H9 (cell line): ENCODE measurements around the gene AKAP3. TPM values are rescaled to one million over a fixed set of nuclear protein-coding genes. Genes with fewer than 3 reads are reported as not detected.

Experiments
- DNase-seq: peaks from one replicate; pipeline ENCODE4 v3.0.0-alpha.2; 2017
- H2AFZ ChIP-seq: one replicate; pipeline ENCODE4 v1.6.1; 2013; ENCODE audit warnings: mild to moderate bottlenecking, low read length, control low read depth, moderate library complexity
- H2AK5ac ChIP-seq: 2 replicates; pipeline ENCODE4 v1.6.1; 2013; ENCODE audit warnings: low read length, control low read depth, mixed read lengths; ENCODE audit not compliant: insufficient read length
- H2BK120ac ChIP-seq: one replicate; pipeline ENCODE4 v1.6.1; 2013; ENCODE audit warnings: low read depth, mild to moderate bottlenecking, low read length, control low read depth, inconsistent platforms; ENCODE audit not compliant: poor library complexity, severe bottlenecking
- H2BK12ac ChIP-seq: 2 replicates; pipeline ENCODE4 v1.6.1; 2013; ENCODE audit warnings: low read length, control low read depth, mixed read lengths, low read depth; ENCODE audit not compliant: insufficient read length
- H2BK15ac ChIP-seq: 2 replicates; pipeline ENCODE4 v1.6.1; 2013; ENCODE audit warnings: low read depth, low read length, control low read depth
- H2BK20ac ChIP-seq: one replicate; pipeline ENCODE4 v1.6.1; 2013; ENCODE audit warnings: low read depth, mild to moderate bottlenecking, low read length, control low read depth, inconsistent platforms; ENCODE audit not compliant: poor library complexity, severe bottlenecking
- H2BK5ac ChIP-seq: 2 replicates; pipeline ENCODE4 v1.6.1; 2013; ENCODE audit warnings: low read length, control low read depth, mixed read lengths; ENCODE audit not compliant: insufficient read length
- H3K14ac ChIP-seq: 2 replicates; pipeline ENCODE4 v1.6.1; 2013; ENCODE audit warnings: low read length, control low read depth; ENCODE audit not compliant: insufficient read depth
- H3K18ac ChIP-seq: 2 replicates; pipeline ENCODE4 v1.6.1; 2013; ENCODE audit warnings: low read depth, mild to moderate bottlenecking, mixed read lengths, low read length, control low read depth; ENCODE audit not compliant: insufficient read length
- H3K23ac ChIP-seq: 2 replicates; pipeline ENCODE4 v1.6.1; 2013; ENCODE audit warnings: low read length, control low read depth, mixed read lengths, low read depth; ENCODE audit not compliant: insufficient read length
- H3K23me2 ChIP-seq: 2 replicates; pipeline ENCODE4 v1.6.1; 2013; ENCODE audit warnings: low read depth, mild to moderate bottlenecking, mixed read lengths, low read length, control low read depth; ENCODE audit not compliant: insufficient read length, poor library complexity, severe bottlenecking
- H3K27ac ChIP-seq: 2 replicates; pipeline ENCODE4 v1.5.1; 2013; ENCODE audit warnings: low read length, control low read depth, mixed read lengths, low read depth; ENCODE audit not compliant: insufficient read length
- H3K27me3 ChIP-seq: 2 replicates; pipeline ENCODE4 v1.6.1; 2013; ENCODE audit warnings: low read length, control low read depth, inconsistent platforms; ENCODE audit not compliant: insufficient read depth
- H3K4ac ChIP-seq: 2 replicates; pipeline ENCODE4 v1.6.1; 2013; ENCODE audit warnings: low read depth, mild to moderate bottlenecking, control low read depth, inconsistent platforms, low read length, moderate library complexity
- H3K4me1 ChIP-seq: 2 replicates; pipeline ENCODE4 v1.6.1; 2013; ENCODE audit warnings: low read length, control low read depth, inconsistent platforms; ENCODE audit not compliant: insufficient read depth
- H3K4me2 ChIP-seq: 2 replicates; pipeline ENCODE4 v1.6.1; 2013; ENCODE audit warnings: low read length, control low read depth, mixed read lengths; ENCODE audit not compliant: insufficient read length, insufficient read depth
- H3K56ac ChIP-seq: 2 replicates; pipeline ENCODE4 v1.6.1; 2013; ENCODE audit warnings: low read depth, mild to moderate bottlenecking, mixed read lengths, low read length, control low read depth; ENCODE audit not compliant: insufficient read length
- H3K79me1 ChIP-seq: 2 replicates; pipeline ENCODE4 v1.6.1; 2013; ENCODE audit warnings: low read depth, mild to moderate bottlenecking, moderate library complexity, low read length, control low read depth, inconsistent platforms; ENCODE audit not compliant: insufficient read depth, poor library complexity, severe bottlenecking
- H3K79me2 ChIP-seq: 2 replicates; pipeline ENCODE4 v1.6.1; 2013; ENCODE audit warnings: low read length, control low read depth, inconsistent platforms; ENCODE audit not compliant: insufficient read depth
- H3K9ac ChIP-seq: 2 replicates; pipeline ENCODE4 v1.6.1; 2013; ENCODE audit warnings: low read length, control low read depth, mixed read lengths; ENCODE audit not compliant: insufficient read length; ENCODE audit errors: extremely low read depth
- H3K9me3 ChIP-seq: one replicate; pipeline ENCODE4 v1.6.1; 2013; ENCODE audit warnings: low read depth, low read length, inconsistent platforms; ENCODE audit not compliant: control insufficient read depth
- H3T11ph ChIP-seq: one replicate; pipeline ENCODE4 v1.6.1; 2013; ENCODE audit warnings: mild to moderate bottlenecking, low read length, control low read depth, inconsistent platforms
- H4K20me1 ChIP-seq: one replicate; pipeline ENCODE4 v1.6.1; 2013; ENCODE audit not compliant: control insufficient read depth, insufficient read length, insufficient read depth
- H4K5ac ChIP-seq: 2 replicates; pipeline ENCODE4 v1.6.1; 2013; ENCODE audit warnings: low read depth, mild to moderate bottlenecking, mixed read lengths, low read length, control low read depth; ENCODE audit not compliant: insufficient read length
- H4K8ac ChIP-seq: replicated peaks from 2 replicates; pipeline ENCODE4 v1.6.1; 2013; ENCODE audit warnings: low read length, control low read depth, mixed read lengths, low read depth; ENCODE audit not compliant: insufficient read length
- H4K91ac ChIP-seq: 2 replicates; pipeline ENCODE4 v1.6.1; 2013; ENCODE audit warnings: low read depth, mild to moderate bottlenecking, moderate library complexity, mixed read lengths, low read length, control low read depth; ENCODE audit not compliant: insufficient read length
- H3K27ac Mint-ChIP-seq, 3 experiments: 2 replicates in 2 of 3; 3 replicates in 1 of 3; pipeline ENCODE4 v1.8.0; 2020 to 2021; ENCODE audit warnings: mixed read lengths in 3 of 3, mild to moderate bottlenecking in 1 of 3, moderate library complexity in 1 of 3
- H3K27me3 Mint-ChIP-seq: 2 replicates; pipeline ENCODE4 v1.8.0; 2021; ENCODE audit warnings: low read depth, mild to moderate bottlenecking, moderate library complexity, mixed read lengths
- H3K36me3 Mint-ChIP-seq, 3 experiments: 2 replicates in 2 of 3; 3 replicates in 1 of 3; pipeline ENCODE4 v1.8.0; 2020 to 2021; ENCODE audit warnings: low read depth in 3 of 3, mixed read lengths in 3 of 3; ENCODE audit not compliant: insufficient read depth in 1 of 3
- H3K4me1 Mint-ChIP-seq, 2 experiments: 2 replicates each; pipeline ENCODE4 v1.8.0; 2020; ENCODE audit warnings: mixed read lengths in 2 of 2
- H3K4me3 Mint-ChIP-seq, 2 experiments: 2 replicates in 1 of 2; 3 replicates in 1 of 2; pipeline ENCODE4 v1.8.0; 2020 to 2021; ENCODE audit warnings: mild to moderate bottlenecking in 2 of 2, mixed read lengths in 2 of 2, moderate library complexity in 1 of 2
- H3K9me3 Mint-ChIP-seq, 2 experiments: 2 replicates in 1 of 2; 3 replicates in 1 of 2; pipeline ENCODE4 v1.8.0; 2020; ENCODE audit warnings: mild to moderate bottlenecking in 2 of 2, mixed read lengths in 2 of 2, moderate library complexity in 1 of 2
- WGBS: extraction: QIAGEN DNeasy Blood & Tissue Kit; methylation state at CpG from one replicate; pipeline ENCODE4 v1.1.7; 2013; ENCODE audit warnings: missing lambda C conversion rate, low lambda C conversion rate, mixed read lengths; ENCODE audit not compliant: insufficient read length; ENCODE audit errors: extremely low coverage; 5-methylcytosine and 5-hydroxymethylcytosine counted together
- total RNA-seq: library from RNA; stranded (reverse); gene quantifications from 2 replicates; pipeline ENCODE4 v1.2.1, GENCODE V29; 2021
- TF ChIP-seq, protein P1 (sequence below): fragments of 200-600 bp; sonication (generic); conservative IDR thresholded peaks from 3 replicates; pipeline ENCODE4 v1.8.0; 2021; ENCODE audit warnings: antibody characterized with exemption, mild to moderate bottlenecking

The AKAP3 gene
- total RNA-seq, 1 experiment from 2014 or later: 1.3 TPM

DNA sequence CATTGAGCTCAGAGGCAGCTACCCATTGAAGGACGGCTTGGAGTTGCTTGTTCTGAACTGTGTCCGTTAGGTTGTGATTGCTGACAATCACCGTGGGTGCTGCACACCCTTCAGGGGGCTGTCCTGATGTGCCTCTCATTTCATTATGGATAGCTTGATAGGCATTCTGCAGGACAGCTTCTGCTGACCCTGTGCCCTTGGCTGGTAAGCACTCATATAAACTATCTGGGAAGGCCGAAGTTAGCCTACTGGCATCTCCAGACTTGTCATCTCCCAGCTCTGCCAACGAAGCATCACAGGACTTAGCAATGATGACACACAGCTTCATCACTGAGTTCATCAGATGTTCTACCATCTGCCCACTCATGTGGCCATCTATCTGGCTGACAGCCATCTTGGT, 22.3 kb downstream of the AKAP3 start:
- H3K36me3 Mint-ChIP-seq: peaks cover 0 to 6% (median 0%) of the 10 kb centered on the region in 3 experiments; a peak in 5 of 7 replicates
- H3K23ac ChIP-seq: no peak overlapping the region
- H3K4ac ChIP-seq: no peak overlapping the region
- H3K9me3 ChIP-seq: no peaks in the 10 kb centered on the region
- no peaks in the 10 kb centered on the region for H4K20me1 ChIP-seq
- H3K79me1 ChIP-seq: no peaks in the 10 kb centered on the region
- H3K4me1 Mint-ChIP-seq: peaks cover 19 to 20% of the 10 kb centered on the region in 2 experiments
- no peak overlapping the region for H4K8ac ChIP-seq
- no peak overlapping the region for H2BK12ac ChIP-seq
- no peak overlapping the region for H3T11ph ChIP-seq
- no peak for DNase-seq
- no peaks in the 10 kb centered on the region; the same call in 1 of the 2 replicates for H3K4me1 ChIP-seq
- no peak overlapping the region for H2BK5ac ChIP-seq
- no peak overlapping the region for H3K27ac Mint-ChIP-seq
- peaks cover 7 to 9% of the 10 kb centered on the region in 2 experiments; a peak in 4 of 5 replicates for H3K9me3 Mint-ChIP-seq
- TF ChIP-seq, protein P1, sequence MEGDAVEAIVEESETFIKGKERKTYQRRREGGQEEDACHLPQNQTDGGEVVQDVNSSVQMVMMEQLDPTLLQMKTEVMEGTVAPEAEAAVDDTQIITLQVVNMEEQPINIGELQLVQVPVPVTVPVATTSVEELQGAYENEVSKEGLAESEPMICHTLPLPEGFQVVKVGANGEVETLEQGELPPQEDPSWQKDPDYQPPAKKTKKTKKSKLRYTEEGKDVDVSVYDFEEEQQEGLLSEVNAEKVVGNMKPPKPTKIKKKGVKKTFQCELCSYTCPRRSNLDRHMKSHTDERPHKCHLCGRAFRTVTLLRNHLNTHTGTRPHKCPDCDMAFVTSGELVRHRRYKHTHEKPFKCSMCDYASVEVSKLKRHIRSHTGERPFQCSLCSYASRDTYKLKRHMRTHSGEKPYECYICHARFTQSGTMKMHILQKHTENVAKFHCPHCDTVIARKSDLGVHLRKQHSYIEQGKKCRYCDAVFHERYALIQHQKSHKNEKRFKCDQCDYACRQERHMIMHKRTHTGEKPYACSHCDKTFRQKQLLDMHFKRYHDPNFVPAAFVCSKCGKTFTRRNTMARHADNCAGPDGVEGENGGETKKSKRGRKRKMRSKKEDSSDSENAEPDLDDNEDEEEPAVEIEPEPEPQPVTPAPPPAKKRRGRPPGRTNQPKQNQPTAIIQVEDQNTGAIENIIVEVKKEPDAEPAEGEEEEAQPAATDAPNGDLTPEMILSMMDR: no peak
- no peak overlapping the region for H2AK5ac ChIP-seq
- no peak overlapping the region for H3K9ac ChIP-seq
- H2BK15ac ChIP-seq: no peak overlapping the region
- no peak overlapping the region for H3K18ac ChIP-seq
- H3K23me2 ChIP-seq: no peaks in the 10 kb centered on the region
- H3K14ac ChIP-seq: no peak overlapping the region
- H3K4me3 Mint-ChIP-seq: no peak overlapping the region
- no peak overlapping the region for H2AFZ ChIP-seq
- H4K5ac ChIP-seq: no peak overlapping the region
- H3K27ac ChIP-seq: no peak overlapping the region
- no peaks in the 10 kb centered on the region for H3K79me2 ChIP-seq
- no CpG with 5 or more reads among the region's 5 CpGs for WGBS
- H3K56ac ChIP-seq: no peak overlapping the region
- no peaks in the 10 kb centered on the region for H3K27me3 ChIP-seq
- H4K91ac ChIP-seq: no peak overlapping the region
- no peak overlapping the region for H3K4me2 ChIP-seq
- H3K27me3 Mint-ChIP-seq: peaks cover 25% of the 10 kb centered on the region
- H2BK20ac ChIP-seq: no peak overlapping the region
- no peak overlapping the region for H2BK120ac ChIP-seq
